OCI-LY1 (cell line): ENCODE measurements around the gene SMIM5.

Experiments
- H2AFZ ChIP-seq: fragments of 200-600 bp; sonication (generic), shearing (Covaris generic); 2 replicates; pipeline ENCODE4 v1.6.0; 2014; ENCODE audit warnings: antibody characterized with exemption, mild to moderate bottlenecking, low read length
- H3F3A ChIP-seq: fragments of 200-600 bp; sonication (generic), shearing (Covaris generic); 2 replicates; pipeline ENCODE4 v1.6.0; 2014; ENCODE audit warnings: mild to moderate bottlenecking, antibody characterized with exemption, low read length, moderate library complexity; ENCODE audit not compliant: insufficient read depth
- H3K27ac ChIP-seq: fragments of 200-600 bp; sonication (generic); 2 replicates; pipeline ENCODE4 v1.5.1; 2014; ENCODE audit warnings: low read length, mixed run types, mild to moderate bottlenecking, low read depth; ENCODE audit not compliant: poor library complexity, severe bottlenecking
- H3K27me3 ChIP-seq: fragments of 200-600 bp; sonication (generic); 2 replicates; pipeline ENCODE4 v1.6.0; 2014; ENCODE audit warnings: antibody characterized with exemption, mild to moderate bottlenecking, low read length, moderate library complexity; ENCODE audit not compliant: insufficient read depth
- H3K36me3 ChIP-seq: fragments of 200-600 bp; sonication (generic); 2 replicates; pipeline ENCODE4 v1.6.1; 2014; ENCODE audit warnings: mild to moderate bottlenecking, antibody characterized with exemption, low read length, moderate library complexity, mixed read lengths; ENCODE audit not compliant: insufficient read depth
- H3K4me1 ChIP-seq: fragments of 200-600 bp; sonication (generic); 2 replicates; pipeline ENCODE4 v1.5.1; 2014; ENCODE audit warnings: mild to moderate bottlenecking, low read length, moderate library complexity; ENCODE audit not compliant: insufficient read depth, severe bottlenecking
- H3K4me2 ChIP-seq: fragments of 200-600 bp; sonication (generic), shearing (Covaris generic); 2 replicates; pipeline ENCODE4 v1.6.1; 2014; ENCODE audit warnings: low read length
- H3K4me3 ChIP-seq: fragments of 200-600 bp; sonication (generic); 2 replicates; pipeline ENCODE4 v1.5.1; 2014; ENCODE audit warnings: low read length, low read depth, mild to moderate bottlenecking, mixed read lengths; ENCODE audit not compliant: poor library complexity, severe bottlenecking
- H3K79me2 ChIP-seq: fragments of 200-600 bp; shearing (Covaris generic); 2 replicates; pipeline ENCODE4 v1.6.1; 2016; ENCODE audit warnings: mixed run types, low read length, mixed read lengths; ENCODE audit not compliant: insufficient read depth
- H3K9ac ChIP-seq: fragments of 200-600 bp; sonication (generic), shearing (Covaris generic); 2 replicates; pipeline ENCODE4 v1.6.1; 2014; ENCODE audit warnings: mild to moderate bottlenecking, low read length, mixed read lengths
- H3K9me2 ChIP-seq: fragments of 200-600 bp; sonication (generic), shearing (Covaris generic); 2 replicates; pipeline ENCODE4 v1.6.1; 2014; ENCODE audit warnings: low read depth, mild to moderate bottlenecking, low read length, mixed read lengths
- H3K9me3 ChIP-seq: fragments of 200-600 bp; shearing (Covaris generic); 2 replicates; pipeline ENCODE4 v1.6.1; 2014; ENCODE audit warnings: low read length, mixed read lengths
- H4K20me1 ChIP-seq: fragments of 200-600 bp; sonication (generic), shearing (Covaris generic); 2 replicates; pipeline ENCODE4 v1.6.0; 2016; ENCODE audit warnings: mild to moderate bottlenecking, low read length; ENCODE audit not compliant: insufficient read depth
- CTCF ChIP-seq: fragments of 200-600 bp; sonication (generic), shearing (Covaris generic); IDR thresholded peaks from 2 replicates; pipeline ENCODE4 v1.5.1; 2017; ENCODE audit warnings: mild to moderate bottlenecking, antibody characterized with exemption, low read length, moderate library complexity, mixed read lengths
- EZH2 ChIP-seq: fragments of 200-600 bp; sonication (generic), shearing (Covaris generic); IDR thresholded peaks from 2 replicates; pipeline ENCODE4 v1.8.0; 2017; ENCODE audit warnings: borderline replicate concordance, mixed run types, mild to moderate bottlenecking, antibody characterized with exemption, low read length, moderate library complexity, mixed read lengths

Gene SMIM5

GRCh38 chr17:75624714-75625345 lies 8.4 kb upstream of the SMIM5 start:
- no peaks in the 10 kb centered on the region for H4K20me1 ChIP-seq
- no peaks in the 10 kb centered on the region for H3K9me3 ChIP-seq
- H3K9ac ChIP-seq: no peak overlapping the region
- no peaks in the 10 kb centered on the region for H3K36me3 ChIP-seq
- H3K4me3 ChIP-seq: no peak overlapping the region
- peaks cover 5% of the 10 kb centered on the region; the same call in 1 of the 2 replicates for H3K27me3 ChIP-seq
- no peak overlapping the region for H2AFZ ChIP-seq
- no peak overlapping the region for H3K4me2 ChIP-seq
- no peaks in the 10 kb centered on the region for H3F3A ChIP-seq
- no peaks in the 10 kb centered on the region for H3K79me2 ChIP-seq
- no peaks in the 10 kb centered on the region for H3K4me1 ChIP-seq
- no peak overlapping the region for H3K27ac ChIP-seq
- H3K9me2 ChIP-seq: no peaks in the 10 kb centered on the region
- no peak for TF ChIP-seq EZH2
- no peak for TF ChIP-seq CTCF

GRCh38 chr17:75625813-75626486 lies 7.3 kb upstream of the SMIM5 start:
- no peaks in the 10 kb centered on the region for H3F3A ChIP-seq
- no peaks in the 10 kb centered on the region for H4K20me1 ChIP-seq
- peaks cover 7% of the 10 kb centered on the region; the same call in 1 of the 2 replicates for H3K36me3 ChIP-seq
- H3K9me2 ChIP-seq: no peaks in the 10 kb centered on the region
- no peaks in the 10 kb centered on the region for H3K4me1 ChIP-seq
- H3K9ac ChIP-seq: no peak overlapping the region
- H3K27ac ChIP-seq: no peak overlapping the region
- H2AFZ ChIP-seq: no peak overlapping the region
- peak; percentile 80 for TF ChIP-seq CTCF
- no peak for TF ChIP-seq EZH2
- H3K27me3 ChIP-seq: peaks cover 5% of the 10 kb centered on the region; the same call in 1 of the 2 replicates
- H3K9me3 ChIP-seq: no peaks in the 10 kb centered on the region
- no peak overlapping the region for H3K4me3 ChIP-seq
- H3K79me2 ChIP-seq: no peaks in the 10 kb centered on the region
- no peak overlapping the region for H3K4me2 ChIP-seq

- TF ChIP-seq EZH2: no peak
- no peak for TF ChIP-seq CTCF
- Histone ChIP-seq H3K9me2 (no peaks in the 10 kb centered on the region), H3K9ac (no peak overlapping the region), H3K9me3 (no peaks in the 10 kb centered on the region), H3K4me2 (no peak overlapping the region), H3F3A (no peaks in the 10 kb centered on the region), H3K27ac (no peak overlapping the region), H4K20me1 (no peaks in the 10 kb centered on the region), H3K27me3 (peaks cover 5% of the 10 kb centered on the region; the same call in 1 of the 2 replicates), H3K4me3 (no peak overlapping the region), H3K36me3 (peaks cover 12% of the 10 kb centered on the region; the same call in 1 of the 2 replicates), H3K4me1 (no peaks in the 10 kb centered on the region), H2AFZ (no peak overlapping the region), H3K79me2 (no peaks in the 10 kb centered on the region)
Observed at GRCh38 chr17:75626496-75627038, 6.7 kb upstream of the SMIM5 start.
